Ramos (cell line): Measurements from ENCODE around the gene CAMK1D.
"Not testable (repeated sequence)": the region's sequence is repeated elsewhere in the genome, so short reads cannot be mapped to it uniquely, and the experiment has no call there.

ENCODE experiments used
- in situ Hi-C: fragments of 300-500 bp; cut with MboI; formaldehyde crosslinking; loops from one replicate; pipeline ENCODE4 v1.14.3; 2022; ENCODE audit warnings: low sequenced_read_pairs; ENCODE audit not compliant: unreplicated experiment

Gene CAMK1D

DNA sequence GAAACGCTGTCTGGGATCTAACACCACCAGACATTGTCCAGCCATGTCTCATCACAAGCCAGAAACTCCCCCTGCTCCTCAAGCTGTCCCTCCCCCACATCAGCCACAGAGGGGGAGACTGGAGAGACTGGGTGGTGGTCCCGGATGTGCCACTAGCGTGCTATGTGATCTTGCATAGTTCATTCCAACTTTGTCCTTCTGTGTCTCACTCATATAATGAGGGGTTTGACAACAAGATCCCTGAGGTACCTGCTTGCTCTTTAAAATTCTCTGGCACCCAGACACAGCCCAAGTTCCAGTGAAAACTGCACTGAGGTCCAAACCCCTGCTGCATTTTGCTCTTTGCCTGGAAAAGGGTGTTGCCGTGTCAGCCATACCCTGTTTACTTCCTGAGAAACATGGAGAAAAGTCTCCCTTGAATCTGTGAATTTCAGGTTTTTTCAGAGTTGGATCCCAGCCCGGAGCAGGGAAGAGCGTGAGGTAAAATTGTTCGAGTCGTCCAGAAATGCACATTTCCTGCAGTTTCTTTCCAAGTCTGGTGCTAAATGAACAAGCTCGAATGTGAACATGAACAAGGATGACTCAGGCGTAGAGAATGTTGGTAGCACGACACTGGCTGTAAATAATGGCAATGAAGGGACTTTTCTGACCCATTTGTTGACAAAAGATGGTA lies 495.6 kb downstream of the CAMK1D start:
- in situ Hi-C loops: no loop called here

DNA sequence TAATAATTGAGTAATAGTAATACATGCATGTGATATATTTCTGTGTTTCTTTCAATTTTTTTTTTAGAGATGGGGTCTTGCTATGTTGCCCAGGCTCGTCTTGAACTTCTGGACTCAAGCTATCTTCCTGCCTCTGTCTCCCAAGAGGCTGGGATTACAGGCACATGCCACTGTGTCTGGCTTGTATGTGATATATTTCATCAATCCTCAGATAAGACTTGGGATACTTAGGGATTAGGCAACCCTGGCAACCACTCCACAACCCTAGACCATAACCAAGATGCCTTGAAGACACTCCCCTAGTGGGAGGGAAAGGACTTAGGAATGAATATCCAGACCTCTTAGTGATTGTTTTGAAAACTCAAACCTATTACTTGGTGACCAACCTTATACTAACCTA lies 497.4 kb downstream of the CAMK1D start:
- in situ Hi-C loops: no loop called here

DNA sequence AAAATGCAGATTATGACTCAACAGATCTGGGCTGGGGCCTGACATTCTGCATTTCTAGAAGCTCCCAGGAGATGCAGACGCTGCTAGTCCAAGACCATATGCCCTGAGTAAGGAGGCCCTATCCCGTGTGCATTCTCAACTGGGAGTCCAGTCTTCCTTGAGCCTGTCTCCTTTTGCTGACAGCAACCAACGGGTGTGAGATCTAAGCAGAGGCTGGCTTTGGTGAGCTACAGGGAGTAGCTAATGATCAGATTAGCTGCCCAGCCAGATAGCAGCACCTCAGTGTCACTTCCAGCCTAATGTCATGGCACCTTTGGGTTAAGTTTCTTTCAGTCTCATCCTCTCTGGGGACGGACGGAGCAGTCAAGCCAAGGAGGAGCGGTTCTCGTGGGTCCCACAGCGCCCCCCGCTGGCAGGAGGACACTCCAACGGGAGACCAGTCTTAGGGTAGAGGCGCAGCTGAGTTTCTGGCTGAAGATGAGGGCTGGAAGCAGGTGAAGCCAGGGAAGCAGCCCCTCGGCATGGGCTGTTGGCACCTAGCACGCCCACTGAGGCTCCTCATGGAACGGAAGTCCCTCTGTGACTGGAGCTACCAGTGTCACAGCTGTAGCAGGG lies 498.1 kb downstream of the CAMK1D start:
- in situ Hi-C loops: no loop called here

DNA sequence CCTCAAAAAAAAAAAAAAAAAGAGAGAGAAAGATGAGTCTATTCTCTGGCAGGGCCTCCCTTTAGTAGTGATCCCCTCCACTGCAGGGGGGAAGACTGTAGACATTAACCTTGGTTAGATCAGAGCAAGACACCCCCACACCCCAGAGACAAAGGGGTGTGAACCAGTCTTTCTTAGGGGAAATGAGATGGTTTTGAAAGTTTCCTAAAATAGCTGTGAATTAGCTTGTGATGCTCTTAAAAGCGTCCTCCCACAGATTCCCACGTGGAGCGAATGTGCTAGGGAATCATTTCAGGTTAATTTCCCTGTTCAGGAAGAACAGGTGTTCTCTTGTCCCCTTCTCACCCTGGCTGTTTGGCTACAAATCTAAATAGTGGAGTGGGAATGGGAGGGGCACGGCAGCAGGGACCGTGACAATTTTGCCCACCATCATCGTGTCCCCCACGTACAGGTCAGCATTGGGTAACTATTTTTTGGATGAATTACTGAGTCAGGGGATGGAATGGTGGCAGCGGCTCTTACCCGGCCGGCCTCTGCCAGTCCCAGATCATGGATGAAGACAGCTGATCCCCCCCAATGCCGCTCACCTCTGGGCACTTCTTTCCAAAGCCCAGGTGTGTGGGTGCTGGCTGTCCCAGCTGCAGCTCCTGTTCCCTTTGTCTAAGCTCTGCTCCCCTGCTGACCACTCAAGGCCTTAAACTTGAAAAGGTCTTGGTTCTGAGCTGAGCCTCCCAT lies 499.3 kb downstream of the CAMK1D start:
- in situ Hi-C loops: no loop called here

DNA sequence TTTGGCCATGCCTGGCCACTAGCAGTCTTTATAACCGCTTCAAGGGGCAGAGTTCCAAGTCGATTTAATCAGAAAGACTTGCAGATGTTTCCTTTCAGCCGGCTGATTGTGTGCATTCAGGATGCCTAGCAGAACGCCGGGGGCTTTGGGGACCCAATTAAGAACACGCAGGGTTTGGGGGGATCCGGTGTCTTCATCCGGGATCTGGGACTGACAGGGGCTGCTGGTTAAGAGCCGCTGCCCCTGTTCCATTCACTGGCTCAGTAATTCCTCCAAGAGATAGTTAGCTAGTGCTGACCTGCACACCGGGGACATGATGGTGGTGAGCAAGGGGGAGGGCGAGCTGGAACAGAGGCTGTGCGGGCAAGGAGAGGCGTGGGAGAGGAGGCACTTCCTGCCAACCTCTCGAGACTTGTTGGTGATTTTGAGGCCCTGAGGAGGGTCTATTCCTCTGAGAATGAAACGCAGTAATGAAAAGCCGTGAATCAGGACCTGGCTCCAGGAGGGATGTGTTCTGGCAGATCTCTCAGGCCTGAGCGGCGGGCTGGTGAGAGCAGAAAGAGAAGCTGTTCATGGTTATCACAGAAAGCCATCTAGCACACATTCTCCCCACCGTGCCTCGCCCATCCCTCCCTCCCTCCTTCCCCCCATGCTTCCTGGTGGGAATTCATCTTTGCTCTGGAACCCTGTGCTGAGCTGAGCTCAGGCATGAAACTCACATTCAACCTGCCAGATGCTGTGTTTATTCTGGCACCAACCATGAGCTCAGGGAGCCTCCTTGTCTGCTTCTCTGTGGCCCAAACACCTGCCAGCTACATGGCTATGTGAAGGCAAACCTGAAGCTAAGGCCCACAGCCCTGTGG lies 500.2 kb downstream of the CAMK1D start:
- in situ Hi-C loops: no loop called here

DNA sequence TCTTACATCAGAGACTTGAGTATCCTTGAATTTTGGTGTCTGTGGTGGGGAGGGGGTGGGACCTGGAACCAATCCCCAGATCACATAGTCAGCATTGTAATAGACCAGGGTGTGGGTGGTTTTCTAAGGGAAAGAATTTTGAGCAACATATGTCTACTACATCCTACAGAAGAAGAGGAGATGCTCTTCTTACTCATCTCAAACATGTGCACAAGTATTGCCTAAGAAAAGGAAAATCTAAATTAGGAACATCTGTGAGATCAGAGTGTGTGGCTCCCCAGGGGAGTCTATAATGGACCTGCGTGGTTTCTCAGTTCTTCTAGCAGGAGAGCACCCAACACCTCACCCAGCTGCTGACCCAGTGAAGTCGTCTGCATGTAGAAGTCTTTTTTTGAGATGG lies 503.3 kb downstream of the CAMK1D start:
- in situ Hi-C loops: no loop called here

DNA sequence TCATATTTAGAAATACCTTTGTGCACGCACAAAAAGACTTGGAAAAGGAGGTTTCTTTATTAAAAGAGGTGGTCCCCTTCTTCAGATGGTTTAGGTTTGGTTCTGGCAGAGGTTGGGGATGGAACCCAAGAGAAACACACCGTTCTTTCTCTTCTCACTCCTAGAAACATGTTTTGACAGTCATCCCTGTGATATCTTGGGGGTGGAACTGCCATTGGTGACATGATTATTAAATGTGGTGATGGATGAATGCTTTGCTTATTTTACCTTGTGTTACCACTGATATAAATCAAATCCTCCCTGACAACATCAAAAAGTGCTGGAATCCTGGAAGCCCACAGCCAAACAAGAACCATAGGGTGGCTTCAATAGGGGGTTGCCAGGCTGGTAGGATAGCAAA lies 505.6 kb downstream of the CAMK1D start:
- in situ Hi-C loops: no loop called here

DNA sequence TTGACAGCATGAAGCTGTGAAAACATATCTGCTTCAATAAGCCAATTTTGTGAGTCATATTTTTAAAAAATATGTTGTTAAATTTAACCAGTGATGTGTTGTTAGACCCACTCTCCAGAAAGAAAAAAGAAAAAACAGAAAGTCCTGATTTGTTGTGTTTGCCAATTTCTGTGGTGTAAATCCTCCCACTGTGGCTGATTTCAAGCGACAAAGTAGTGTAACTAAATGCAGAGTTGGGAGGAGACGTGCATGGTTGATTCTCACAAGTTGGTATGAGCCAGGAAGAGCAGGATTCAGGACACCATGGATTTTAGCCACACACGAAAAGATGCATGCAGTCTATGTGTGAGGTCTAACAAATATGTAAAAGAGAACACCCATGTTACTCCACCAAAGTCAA lies 513.1 kb downstream of the CAMK1D start:
- in situ Hi-C loops: no loop called here

DNA sequence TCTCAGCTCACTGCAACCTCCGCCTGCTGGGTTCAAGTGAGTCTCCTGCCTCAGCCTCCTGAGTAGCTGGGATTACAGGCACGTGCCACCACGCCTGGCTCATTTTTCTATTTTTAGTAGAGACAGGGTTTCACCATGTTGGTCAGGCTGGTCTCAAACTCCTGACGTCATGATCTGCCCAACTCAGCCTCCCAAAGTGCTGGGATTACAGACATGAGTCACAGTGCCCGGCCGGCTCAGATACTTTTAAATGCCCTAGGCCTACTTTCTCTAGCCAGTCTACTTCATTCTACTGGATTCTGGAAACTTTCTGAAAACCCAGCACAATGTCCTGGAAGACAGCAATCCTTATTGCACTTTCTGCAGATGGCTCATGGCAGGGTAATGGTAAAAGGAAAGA lies 516.2 kb downstream of the CAMK1D start:
- in situ Hi-C loops: not testable (repeated sequence)

DNA sequence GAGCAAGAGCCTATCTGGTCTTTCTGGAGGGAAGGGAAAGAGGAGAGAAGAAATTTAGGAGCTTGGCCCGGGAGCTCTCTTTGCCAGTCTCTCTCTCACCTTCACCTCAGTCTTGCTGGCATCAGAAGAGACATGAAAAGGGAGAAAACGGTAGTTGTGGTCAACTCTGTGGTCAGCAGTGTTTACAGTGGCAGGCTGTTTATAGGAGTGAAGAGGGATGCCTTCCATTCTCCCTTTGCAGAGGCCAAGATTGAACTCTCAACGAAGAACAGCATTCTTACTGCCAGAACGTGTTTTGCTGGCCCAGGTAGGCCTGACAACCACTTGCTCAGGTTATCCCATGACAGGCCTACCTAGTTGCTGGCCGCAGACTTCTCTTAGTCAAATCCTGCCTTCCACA lies 518.9 kb downstream of the CAMK1D start:
- in situ Hi-C loops: no loop called here

DNA sequence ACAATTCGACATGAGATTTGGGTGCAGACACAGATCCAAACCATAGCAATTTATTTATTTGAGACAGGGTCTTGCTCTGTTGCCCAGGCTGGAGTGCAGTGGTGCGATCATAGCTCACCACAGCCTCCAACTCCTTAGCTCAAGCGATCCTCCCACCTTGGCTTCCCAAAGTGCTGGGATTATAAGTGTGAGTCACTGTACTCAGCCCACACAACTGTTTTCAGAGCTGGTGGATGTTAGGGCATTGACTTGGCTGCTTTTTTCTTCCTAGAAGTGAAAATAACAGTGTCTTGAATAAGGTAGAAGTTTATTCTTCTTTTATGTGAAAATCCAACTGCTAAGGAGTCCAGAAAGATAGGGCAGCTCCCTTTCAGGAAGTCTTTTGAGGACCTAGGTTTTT lies 520.1 kb downstream of the CAMK1D start:
- in situ Hi-C loops: no loop called here

DNA sequence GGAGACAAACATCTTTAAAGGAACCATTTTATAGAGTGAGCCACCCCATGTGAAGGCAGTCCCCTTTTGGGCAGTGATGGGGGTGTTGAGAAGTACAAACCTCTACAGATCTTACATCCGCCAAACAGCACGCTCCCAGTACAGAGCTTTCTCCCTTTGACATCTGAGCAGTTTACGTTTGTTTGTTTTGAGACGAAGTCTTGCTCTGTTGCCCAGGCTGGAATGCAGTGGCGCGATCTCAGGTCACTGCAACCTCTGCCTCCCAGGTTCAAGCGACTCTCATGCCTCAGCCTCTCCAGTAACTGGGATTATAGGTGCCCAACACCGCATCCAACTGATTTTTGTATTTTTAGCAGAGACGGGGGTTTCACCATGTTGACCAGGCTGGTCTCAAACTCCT lies 523.2 kb downstream of the CAMK1D start:
- in situ Hi-C loops: no loop called here

DNA sequence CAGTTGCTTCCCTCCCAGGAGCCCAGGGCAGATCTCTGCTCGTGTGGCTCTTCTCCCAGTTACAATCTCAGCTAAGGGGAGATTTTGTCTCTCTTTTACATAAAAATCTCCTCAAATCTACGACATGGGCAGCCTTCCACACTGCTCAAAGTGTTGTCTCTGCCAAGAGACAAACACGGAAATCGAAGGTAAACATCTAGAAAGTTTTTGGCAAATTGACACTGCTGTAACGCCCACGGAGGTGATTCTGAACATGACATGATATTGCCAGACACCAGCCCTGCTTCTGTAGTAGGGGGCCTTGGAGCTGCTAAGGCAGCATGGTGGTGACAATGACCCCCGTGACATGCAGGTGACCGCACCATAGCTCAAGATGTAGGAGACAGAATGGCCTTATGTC lies 523.8 kb downstream of the CAMK1D start:
- in situ Hi-C loops: no loop called here

DNA sequence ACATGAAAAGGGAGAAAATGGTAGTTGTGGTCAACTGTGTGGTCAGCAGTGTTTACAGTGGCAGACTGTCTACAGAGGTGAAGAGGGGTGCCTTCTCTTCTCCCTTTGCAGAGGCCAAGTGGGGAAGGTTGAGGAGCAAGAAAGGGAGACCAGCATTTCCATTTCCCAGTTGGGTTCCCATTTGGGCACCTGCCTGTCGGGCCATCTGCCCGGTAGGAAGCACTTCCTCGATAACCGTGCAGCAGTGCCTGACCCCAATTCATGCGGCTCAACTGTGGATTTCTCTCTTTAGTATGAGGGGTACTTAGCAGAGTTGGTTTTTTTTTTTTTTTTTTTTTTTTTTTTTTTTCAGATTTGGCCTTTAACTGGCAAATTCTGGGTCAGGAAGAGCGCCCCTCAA lies 525.2 kb downstream of the CAMK1D start:
- in situ Hi-C loops: no loop called here

DNA sequence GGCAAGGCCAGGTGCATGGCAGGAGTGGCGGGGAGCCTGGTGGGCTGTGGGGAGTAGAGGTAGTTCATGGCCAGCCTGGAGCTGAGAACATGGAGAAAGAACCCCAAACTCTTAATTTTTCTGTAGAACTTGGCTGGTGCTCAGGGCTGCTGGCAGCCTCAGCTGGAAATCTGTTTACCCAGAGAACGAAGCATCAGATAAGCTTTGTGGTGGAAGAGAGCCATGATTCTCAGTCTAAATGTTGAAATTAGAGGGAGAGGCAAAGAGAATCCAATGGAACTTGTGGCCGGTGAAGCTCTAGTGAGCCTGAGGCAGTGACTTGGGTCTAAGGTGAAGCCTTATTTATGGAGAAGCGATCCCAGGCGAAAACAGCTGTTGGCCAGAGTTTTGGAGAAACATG lies 525.8 kb downstream of the CAMK1D start:
- in situ Hi-C loops: no loop called here

DNA sequence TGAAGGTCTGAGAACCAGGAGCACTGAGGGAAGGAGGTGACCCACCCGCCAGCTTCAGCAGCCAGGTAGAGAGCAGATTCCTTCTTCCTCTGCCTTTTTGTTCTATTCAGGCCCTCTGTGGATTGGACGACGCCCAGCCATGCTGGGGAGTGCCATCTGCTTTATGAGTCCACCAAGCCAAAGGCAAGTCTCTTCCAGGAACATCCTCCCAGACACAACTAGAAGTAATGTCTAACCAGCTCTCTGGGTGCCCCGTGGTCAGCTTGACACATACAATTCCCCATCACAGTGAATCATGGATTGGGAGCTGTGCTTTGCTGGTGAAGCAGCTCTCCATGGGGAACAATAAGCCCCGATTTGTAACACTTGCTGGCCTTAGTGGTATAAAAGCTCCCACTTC lies 526.9 kb downstream of the CAMK1D start:
- in situ Hi-C loops: no loop called here

DNA sequence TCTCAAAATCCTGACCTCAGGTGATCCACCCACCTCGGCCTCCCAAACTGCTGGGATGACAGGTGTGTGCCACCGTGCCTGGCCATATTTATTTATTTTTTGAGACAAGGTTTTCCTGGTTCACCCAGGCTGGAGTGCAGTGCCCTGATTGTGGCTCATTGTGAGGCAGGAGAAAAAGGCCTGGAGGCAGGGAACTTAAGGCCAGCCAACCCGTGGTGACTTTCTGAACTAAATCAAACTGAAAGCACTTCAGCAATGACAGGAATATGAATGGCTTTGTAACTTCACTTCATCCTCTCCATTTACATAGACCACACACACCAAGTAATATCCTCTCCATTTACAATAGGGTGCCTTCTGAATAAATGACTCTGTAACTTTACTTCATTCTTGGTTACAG lies 527.8 kb downstream of the CAMK1D start:
- in situ Hi-C loops: no loop called here

DNA sequence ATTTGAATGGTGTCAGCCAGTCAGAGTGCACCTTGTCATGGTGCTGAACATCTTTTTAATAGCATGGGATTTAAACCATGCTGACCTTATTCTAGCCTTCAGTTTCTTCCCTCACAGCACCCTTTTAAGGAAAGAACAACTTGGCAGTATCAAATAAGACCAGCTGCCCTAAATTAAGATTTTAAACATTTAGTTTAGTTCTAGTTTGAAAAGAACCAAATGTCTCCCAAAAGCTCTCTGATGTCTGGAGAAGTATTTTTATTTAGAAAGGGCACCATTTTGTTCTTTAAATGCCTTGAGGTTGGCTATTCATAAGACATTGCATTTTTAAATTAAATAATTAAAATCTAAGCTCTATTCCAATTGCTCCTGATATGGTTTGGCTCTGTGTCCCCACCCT lies 531.1 kb downstream of the CAMK1D start:
- in situ Hi-C loops: no loop called here

DNA sequence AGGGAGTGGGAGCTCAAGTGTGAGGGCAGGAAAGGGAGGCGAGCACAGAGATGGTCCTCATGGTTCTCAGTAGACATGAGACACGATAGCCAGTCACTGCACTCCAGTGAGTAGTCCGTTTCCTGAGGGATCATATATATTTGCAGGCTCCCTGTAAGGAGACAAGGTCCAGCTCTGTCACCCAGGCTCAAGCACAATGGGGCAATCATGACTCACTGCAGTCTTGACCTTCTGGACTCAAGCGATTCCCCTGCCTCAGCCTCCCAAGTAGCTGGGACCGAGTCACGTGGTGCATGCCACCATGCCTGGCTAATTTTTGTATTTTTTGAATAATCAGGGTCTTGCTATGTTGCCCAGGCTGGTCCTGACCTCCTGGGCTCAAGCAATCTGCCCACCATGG lies 535.5 kb downstream of the CAMK1D start:
- in situ Hi-C loops: no loop called here
